GM19099 (cell line): ENCODE results near the gene NPW.

Experiments used
- POLR2A ChIP-seq: IDR thresholded peaks from 3 replicates; pipeline ENCODE4 v1.6.1; 2011; ENCODE audit warnings: low read depth; ENCODE audit not compliant: insufficient read length; ENCODE audit errors: extremely low read depth

Gene NPW

GRCh38 chr16:2019518-2019920, at the start of gene NPW:
TSS of gene NPW (plus strand) at chr16:2019785.
- no peak for TF ChIP-seq POLR2A

- TF ChIP-seq POLR2A: peak; percentile 95
Measured at GRCh38 chr16:1971796-1972489, 47.6 kb upstream of the NPW start, which contains the start of gene TBL3. TSS of gene TBL3 (plus strand) at chr16:1972053. CDS start at chr16:1972165, 112 bp downstream.

- TF ChIP-seq POLR2A: no peak
Measured at GRCh38 chr16:1972490-1972877, 47.1 kb upstream of the NPW start.

GRCh38 chr16:1973461-1974156, 46.0 kb upstream of the NPW start:
- TF ChIP-seq POLR2A: no peak

- no peak for TF ChIP-seq POLR2A
Measured at GRCh38 chr16:1974157-1975070, 45.2 kb upstream of the NPW start.

- TF ChIP-seq POLR2A: no peak
Measured at GRCh38 chr16:1975432-1976215, 44.0 kb upstream of the NPW start.

- TF ChIP-seq POLR2A: no peak
Measured at GRCh38 chr16:1976216-1976520, 43.4 kb upstream of the NPW start.

GRCh38 chr16:1976951-1977874, 42.4 kb upstream of the NPW start:
- TF ChIP-seq POLR2A: no peak

- TF ChIP-seq POLR2A: no peak
Measured at GRCh38 chr16:1977875-1978268, 41.7 kb upstream of the NPW start.

GRCh38 chr16:1978476-1979120, 41.0 kb upstream of the NPW start:
- TF ChIP-seq POLR2A: no peak

- TF ChIP-seq POLR2A: no peak
Measured at GRCh38 chr16:1979271-1980029, 40.1 kb upstream of the NPW start.

GRCh38 chr16:1980030-1980769, 39.4 kb upstream of the NPW start:
- TF ChIP-seq POLR2A: no peak
